HEK293T (cell line): ENCODE data around the gene XPR1.

Experiments
- CTCF ChIA-PET: fragments of 350-600 bp; formaldehyde crosslinking; extraction: SDS; loops from one replicate; lab custom pipeline; 2021; ENCODE audit warnings: antibody characterized with exemption, inconsistent platforms; lab: Yijun Ruan, JAX
- POLR2A ChIA-PET: fragments of 350-600 bp; formaldehyde crosslinking; extraction: SDS; loops from one replicate; lab custom pipeline; 2020; ENCODE audit warnings: antibody characterized with exemption, inconsistent platforms; lab: Yijun Ruan, JAX
- DNase-seq: peaks from one replicate; pipeline ENCODE4 v3.0.0; 2012; ENCODE audit warnings: mixed read lengths; ENCODE audit errors: extremely low spot score
- ARNT ChIP-seq: fragments of 450-650 bp; IDR thresholded peaks from 2 replicates; pipeline ENCODE4 v1.6.1; 2017; ENCODE audit warnings: mild to moderate bottlenecking
- BHLHE40 ChIP-seq: fragments of 450-650 bp; IDR thresholded peaks from 2 replicates; pipeline ENCODE4 v1.6.1; 2016; ENCODE audit warnings: mild to moderate bottlenecking, moderate library complexity, borderline replicate concordance
- CTBP1 ChIP-seq: fragments of 450-650 bp; IDR thresholded peaks from 2 replicates; pipeline ENCODE4 v1.6.1; 2016; ENCODE audit warnings: borderline replicate concordance
- ELF4 ChIP-seq: fragments of 450-650 bp; IDR thresholded peaks from 2 replicates; pipeline ENCODE4 v1.6.1; 2017; ENCODE audit warnings: antibody characterized with exemption
- FOXA1 ChIP-seq: fragments of 450-650 bp; IDR thresholded peaks from 2 replicates; pipeline ENCODE4 v1.6.1; 2016; ENCODE audit warnings: mild to moderate bottlenecking
- FOXK2 ChIP-seq: fragments of 450-650 bp; IDR thresholded peaks from 2 replicates; pipeline ENCODE4 v1.6.1; 2016; ENCODE audit warnings: mild to moderate bottlenecking
- FOXM1 ChIP-seq: fragments of 450-650 bp; IDR thresholded peaks from 2 replicates; pipeline ENCODE4 v1.6.1; 2017; ENCODE audit warnings: mild to moderate bottlenecking, borderline replicate concordance
- HDGF ChIP-seq: fragments of 450-650 bp; IDR thresholded peaks from 2 replicates; pipeline ENCODE4 v1.6.1; 2017; ENCODE audit warnings: antibody characterized with exemption, borderline replicate concordance
- L3MBTL2 ChIP-seq: fragments of 450-650 bp; conservative IDR thresholded peaks from 2 replicates; pipeline ENCODE4 v1.6.1; 2016; ENCODE audit warnings: mild to moderate bottlenecking
- LEF1 ChIP-seq: fragments of 450-650 bp; IDR thresholded peaks from 2 replicates; pipeline ENCODE4 v1.6.1; 2017; ENCODE audit warnings: mild to moderate bottlenecking, borderline replicate concordance
- NFRKB ChIP-seq: fragments of 450-650 bp; IDR thresholded peaks from 2 replicates; pipeline ENCODE4 v1.6.1; 2016; ENCODE audit warnings: mild to moderate bottlenecking, moderate library complexity
- SP1 ChIP-seq: fragments of 450-650 bp; IDR thresholded peaks from 2 replicates; pipeline ENCODE4 v1.6.1; 2017
- SUZ12 ChIP-seq: fragments of 450-650 bp; IDR thresholded peaks from 2 replicates; pipeline ENCODE4 v1.6.1; 2016; ENCODE audit warnings: mild to moderate bottlenecking
- TARDBP ChIP-seq: fragments of 450-650 bp; IDR thresholded peaks from 2 replicates; pipeline ENCODE4 v1.6.1; 2016
- ZNF384 ChIP-seq: fragments of 450-650 bp; IDR thresholded peaks from 2 replicates; pipeline ENCODE4 v1.6.1; 2016
- TF ChIP-seq, protein P1 (sequence below): fragments of 450-650 bp; IDR thresholded peaks from 2 replicates; pipeline ENCODE4 v1.6.1; 2016

The XPR1 gene

DNA sequence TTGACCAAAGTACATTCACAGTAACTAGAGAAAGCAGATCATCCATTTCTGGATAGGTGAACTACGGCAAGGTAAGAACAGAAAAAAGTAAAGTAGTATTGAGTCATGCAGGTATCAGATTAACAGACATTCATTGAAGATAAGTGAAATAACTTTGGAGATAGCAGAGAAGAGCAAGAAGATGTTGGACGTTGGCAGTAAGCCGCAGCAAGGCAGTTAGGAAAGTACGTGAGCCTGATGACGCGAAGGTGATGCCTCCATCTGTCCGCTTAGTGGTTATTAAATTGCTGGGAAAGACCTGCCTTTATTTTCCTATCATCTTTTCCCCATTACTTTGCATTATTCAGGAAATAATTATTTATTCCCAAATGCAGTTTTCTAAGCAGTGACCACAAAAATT lies 256.0 kb downstream of the XPR1 start:
- CTCF ChIA-PET: no interaction called here
- TF ChIP-seq FOXM1 (no peak), ZNF384 (no peak), BHLHE40 (no peak), L3MBTL2 (no peak), ARNT (no peak), CTBP1 (no peak), SUZ12 (no peak), HDGF (no peak), LEF1 (no peak), ELF4 (no peak)
- TF ChIP-seq, protein P1, sequence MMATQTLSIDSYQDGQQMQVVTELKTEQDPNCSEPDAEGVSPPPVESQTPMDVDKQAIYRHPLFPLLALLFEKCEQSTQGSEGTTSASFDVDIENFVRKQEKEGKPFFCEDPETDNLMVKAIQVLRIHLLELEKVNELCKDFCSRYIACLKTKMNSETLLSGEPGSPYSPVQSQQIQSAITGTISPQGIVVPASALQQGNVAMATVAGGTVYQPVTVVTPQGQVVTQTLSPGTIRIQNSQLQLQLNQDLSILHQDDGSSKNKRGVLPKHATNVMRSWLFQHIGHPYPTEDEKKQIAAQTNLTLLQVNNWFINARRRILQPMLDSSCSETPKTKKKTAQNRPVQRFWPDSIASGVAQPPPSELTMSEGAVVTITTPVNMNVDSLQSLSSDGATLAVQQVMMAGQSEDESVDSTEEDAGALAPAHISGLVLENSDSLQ: no peak
- POLR2A ChIA-PET: no interaction called here
- DNase-seq: no peak

- DNase-seq: no peak
- TF ChIP-seq L3MBTL2 (no peak), ZNF384 (no peak), SP1 (no peak), FOXK2 (no peak)
- TF ChIP-seq, protein P1: no peak
- ChIA-PET CTCF (no interaction called here), POLR2A (no interaction called here)
Observed at GRCh38 chr1:180888870-180889269, 257.0 kb downstream of the XPR1 start.

DNA sequence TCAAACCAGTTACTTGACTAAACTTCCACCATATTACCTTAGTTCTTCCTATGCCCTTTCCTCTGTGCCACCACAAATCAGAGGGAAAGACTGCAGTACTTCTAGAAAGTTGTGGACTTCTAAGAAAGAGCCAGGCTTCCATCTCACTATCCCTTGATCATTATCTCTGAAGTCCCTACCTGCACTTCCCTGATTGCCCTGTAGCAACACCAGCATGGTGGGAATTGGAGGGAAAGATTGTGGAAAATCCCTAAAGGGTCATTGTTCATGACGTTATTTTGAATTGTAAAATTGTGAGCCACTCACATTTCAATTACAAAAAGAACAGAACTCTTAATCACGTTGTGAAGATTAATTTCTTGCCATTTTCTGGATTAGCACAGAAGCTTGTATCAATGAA lies 257.5 kb downstream of the XPR1 start:
- TF ChIP-seq L3MBTL2 (no peak), ZNF384 (no peak), FOXA1 (no peak), SP1 (no peak), SUZ12 (no peak), ELF4 (no peak), ARNT (no peak), FOXK2 (no peak), HDGF (no peak), LEF1 (no peak), FOXM1 (no peak), NFRKB (no peak), TARDBP (no peak), BHLHE40 (no peak), CTBP1 (no peak)
- TF ChIP-seq, protein P1: no peak

GRCh38 chr1:180892272-180892671 lies 260.4 kb downstream of the XPR1 start:
- ChIA-PET CTCF (no interaction called here), POLR2A (no interaction called here)
- no peak for TF ChIP-seq FOXK2
- TF ChIP-seq, protein P1: no peak
- no peak for TF ChIP-seq BHLHE40
- no peak for TF ChIP-seq SUZ12
- no peak for TF ChIP-seq L3MBTL2
- no peak for TF ChIP-seq CTBP1
- no peak for TF ChIP-seq NFRKB
- TF ChIP-seq LEF1: no peak
- TF ChIP-seq ARNT: no peak
- TF ChIP-seq TARDBP: no peak
- TF ChIP-seq FOXM1: no peak
- TF ChIP-seq ELF4: no peak
- DNase-seq: no peak

More for the DNA sequence above, 257.5 kb downstream of the XPR1 start:
- ChIA-PET CTCF (no interaction called here), POLR2A (no interaction called here)
- DNase-seq: no peak

DNA sequence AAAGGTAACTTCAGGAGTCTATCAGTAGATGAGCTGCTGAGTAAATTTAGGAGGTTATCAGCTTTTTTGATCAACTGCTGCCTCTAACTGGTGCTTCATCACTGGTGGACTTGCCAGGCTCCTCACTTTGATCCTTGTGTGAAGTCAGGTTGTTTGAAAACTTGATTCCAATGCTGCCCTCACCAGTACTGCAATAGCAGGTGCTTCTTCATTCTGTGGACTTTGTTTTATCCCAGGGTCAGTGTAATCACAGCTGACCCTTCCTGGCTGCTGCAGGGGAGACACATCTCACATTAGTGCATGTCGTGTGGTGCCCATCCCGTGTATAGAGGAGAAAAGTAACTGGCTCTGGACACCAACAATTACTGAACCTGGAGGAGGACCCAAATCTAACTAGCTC lies 260.9 kb downstream of the XPR1 start:
- CTCF ChIA-PET: no interaction called here
- POLR2A ChIA-PET: no interaction called here
- TF ChIP-seq SP1: no peak
- TF ChIP-seq ARNT: no peak
- TF ChIP-seq HDGF: no peak
- TF ChIP-seq FOXA1: no peak
- TF ChIP-seq ELF4: no peak
- TF ChIP-seq ZNF384: no peak
- TF ChIP-seq SUZ12: no peak
- TF ChIP-seq FOXM1: no peak
- TF ChIP-seq FOXK2: no peak
- TF ChIP-seq LEF1: no peak
- TF ChIP-seq BHLHE40: no peak
- TF ChIP-seq TARDBP: no peak
- TF ChIP-seq, protein P1: no peak
- DNase-seq: no peak

GRCh38 chr1:180893614-180894013 lies 261.8 kb downstream of the XPR1 start:
- no peak for TF ChIP-seq ZNF384
- no peak for TF ChIP-seq HDGF
- TF ChIP-seq TARDBP: no peak
- no peak for TF ChIP-seq FOXA1
- TF ChIP-seq, protein P1: no peak
- no peak for TF ChIP-seq LEF1
- TF ChIP-seq FOXM1: no peak
- TF ChIP-seq CTBP1: no peak
- no peak for TF ChIP-seq ARNT
- TF ChIP-seq NFRKB: no peak
- TF ChIP-seq SP1: no peak
- no peak for TF ChIP-seq FOXK2
- TF ChIP-seq SUZ12: no peak
- no peak for TF ChIP-seq L3MBTL2
- no peak for TF ChIP-seq ELF4
- TF ChIP-seq BHLHE40: no peak
- no peak for DNase-seq
- POLR2A ChIA-PET: no interaction called here
- CTCF ChIA-PET: no interaction called here
